Hepatic stellate cell (primary cell): ENCODE measurements around the gene F8A3.
"Not testable (repeated sequence)": the region's sequence is repeated elsewhere in the genome, so short reads cannot be mapped to it uniquely, and the experiment has no call there.

Source experiments
- DNase-seq: peaks from one replicate; pipeline ENCODE4 v3.0.0; 2011; ENCODE audit warnings: low spot score

F8A3 gene

GRCh38 chrX:155458471-155458870, at the start of gene F8A3:
Gene F8A3 (minus strand): TSS chrX:155458620. CDS start chrX:155458600, 20 bp downstream.
- not testable (repeated sequence) for DNase-seq

- no peak for DNase-seq
These were observed 46.9 kb upstream of the F8A3 start for GRCh38 chrX:155505296-155505695.

- DNase-seq = not testable (repeated sequence)
These were observed 36.7 kb upstream of the F8A3 start for GRCh38 chrX:155495134-155495533.

GRCh38 chrX:155491421-155491820, 33.0 kb upstream of the F8A3 start:
- not testable (repeated sequence) for DNase-seq

GRCh38 chrX:155477136-155477535, 18.7 kb upstream of the F8A3 start:
- DNase-seq = not testable (repeated sequence)

GRCh38 chrX:155466269-155466938, 8.0 kb upstream of the F8A3 start:
- DNase-seq = not testable (repeated sequence)

- DNase-seq = not testable (repeated sequence)
These were observed 2.1 kb upstream of the F8A3 start for GRCh38 chrX:155460501-155460900.

- not testable (repeated sequence) for DNase-seq
These were observed 516 bp downstream of the F8A3 start for GRCh38 chrX:155457761-155458447.

GRCh38 chrX:155441097-155441496, 17.3 kb downstream of the F8A3 start:
- DNase-seq = no peak

- DNase-seq = no peak
These were observed 22.7 kb downstream of the F8A3 start for GRCh38 chrX:155435744-155436112.

GRCh38 chrX:155434906-155435743, 23.3 kb downstream of the F8A3 start:
- DNase-seq = no peak

GRCh38 chrX:155417769-155418168, 40.7 kb downstream of the F8A3 start:
- no peak for DNase-seq
